Heart right ventricle (tissue), 16 donors: ENCODE results near the gene SLC17A8. TPM values are rescaled to one million over a fixed set of nuclear protein-coding genes. Genes with fewer than 3 reads are reported as not detected.

Experiments used
- ATAC-seq, 8 donors: fragments of 200-7000 bp; cut with Tn5 transposase; one replicate each; pipeline ENCODE4 v1.9.1; 2020; ENCODE audit warnings: mild to moderate bottlenecking in 8 of 8, moderate library complexity in 8 of 8, moderate number of reproducible peaks in 1 of 8
- DNase-seq, 2 donors: peaks; one replicate each; pipeline ENCODE4 v3.0.0-alpha.2; 2020
- H3K27ac ChIP-seq, 10 donors: fragments of 200-600 bp; sonication (generic) in 2 of 10; one replicate each; pipeline versions ENCODE4 v1.5.0 to v1.8.0; 2020 to 2022; ENCODE audit warnings: mild to moderate bottlenecking in 3 of 10
- H3K27me3 ChIP-seq, 7 donors: fragments of 200-600 bp; one replicate each; pipeline ENCODE4 v1.8.0; 2021 to 2022; ENCODE audit warnings: mild to moderate bottlenecking in 2 of 7
- H3K36me3 ChIP-seq, 9 donors: fragments of 200-600 bp; sonication (generic) in 1 of 9; one replicate each; pipeline versions ENCODE4 v1.5.0 to v1.8.0; 2020 to 2022; ENCODE audit warnings: mild to moderate bottlenecking in 2 of 9
- H3K4me1 ChIP-seq, 9 donors: fragments of 200-600 bp; sonication (generic) in 1 of 9; one replicate each; pipeline versions ENCODE4 v1.5.0 to v1.8.0; 2020 to 2022; ENCODE audit warnings: mild to moderate bottlenecking in 4 of 9
- H3K4me3 ChIP-seq, 10 donors: fragments of 200-600 bp; sonication (generic) in 2 of 10; one replicate each; pipeline versions ENCODE4 v1.5.0 to v1.8.0; 2020 to 2022; ENCODE audit warnings: mild to moderate bottlenecking in 7 of 10, moderate library complexity in 2 of 10
- H3K9me3 ChIP-seq, 11 donors: fragments of 200-600 bp in 10 of 11; sonication (generic) in 2 of 11; one replicate each; pipeline versions ENCODE4 v1.5.0 to v1.8.0; 2013 to 2022; ENCODE audit warnings: mild to moderate bottlenecking in 2 of 11, control low read depth in 1 of 11, moderate library complexity in 1 of 11
- CTCF ChIP-seq, 9 donors: fragments of 200-600 bp; sonication (generic) in 2 of 9; IDR thresholded peaks; one replicate each; pipeline versions ENCODE4 v1.5.0 to v1.8.0; 2021 to 2022; ENCODE audit warnings: antibody characterized with exemption in 9 of 9, mild to moderate bottlenecking in 5 of 9, moderate library complexity in 1 of 9
- WGBS, 2 donors: extraction: QIAGEN DNeasy Blood & Tissue Kit; methylation state at CpG; one replicate each; pipeline ENCODE4 v1.1.7; 2013; ENCODE audit warnings: inconsistent platforms in 1 of 2; 5-methylcytosine and 5-hydroxymethylcytosine counted together
- intact Hi-C, 10 donors: fragments of 100-400 bp; cut with DNase I; formaldehyde crosslinking; loops; one replicate each; pipeline versions ENCODE4 v1.11.1 to v1.14.2; 2022
- polyA plus RNA-seq, 2 donors: library from polyadenylated mRNA; stranded (reverse); fragments of 200-250 nt; gene quantifications; one replicate each; pipeline ENCODE4 v1.2.3, GENCODE V29; 2013
- total RNA-seq, 10 donors: library from RNA; stranded (reverse); fragmentation: NEBNext Ultra II Directional in 3 of 10; extraction: Animal tissue kit (Norgen Biotek cat#: 25700) in 3 of 10; gene quantifications; one replicate each; pipeline versions ENCODE4 v1.2.1 to v1.2.4, GENCODE V29; 2021 to 2023
- donor health status: Arrhythmogenic right ventricular cardiomyopathy.
- donor health status: ischemic (EF 13 %, LVEDD 7.1; RV severe dilation, severe dysfunction).
- donor health status: healthy with polysubstance abuse.
- donor health status: DM: no; HTN: yes; CAD: no.
- donor health status: DM: no; HTN: no; CAD: no.
- donor health status: ischemic (EF 25% LVEDD 6.9; RV normal size, moderate dysfunction).
- donor health status: ischemic (EF 25% LVEDD 5.7; RV mildly dilated, moderate dysfunction).
- donor health status: healthy.
- donor health status: DM: yes; HTN: yes; CAD: no.
- donor health status: Ischemic cardiomyopathy.
- donor health status: ischemic (EF 35%, LVEDD 5.7; RV mildly dilated, moderate dysfunction).
- donor health status: nonischemic (EF 11% LVEDD 7.7; RV severe dilation, severe dysfunction).
- donor health status: DM: yes; HTN: yes; CAD: no.
- donor health status: PGD.
- donor health status: ischemic (EF 29% LVEDD 5.4; RV normal size, mild dysfunction).
- donor health status: nonischemic (EF 23%, LVEDD 6.1; RV moderate dilation, normal function).

SLC17A8 gene
- total and polyA plus RNA-seq, 12 donors, result 0.08 to 0.17 TPM; not detected in 10

DNA sequence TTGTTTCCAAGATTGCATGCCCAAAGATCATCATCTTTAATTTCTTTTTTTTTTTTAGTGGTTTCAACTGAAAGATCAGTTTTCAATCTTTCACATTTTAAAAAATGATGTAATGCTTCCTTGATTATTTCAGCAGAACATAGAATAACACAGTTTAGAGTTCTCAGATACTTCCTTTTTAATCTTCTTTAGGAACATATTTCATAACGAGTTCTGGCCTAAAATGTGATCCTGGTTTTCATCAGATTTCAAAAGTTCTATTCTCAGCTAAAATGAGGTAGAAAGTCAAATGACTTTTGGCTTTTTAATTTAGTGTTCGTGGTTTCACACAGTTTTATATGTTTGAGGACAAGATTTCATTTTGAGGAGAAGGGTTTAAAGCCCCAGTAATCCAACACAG lies 76.8 kb downstream of the SLC17A8 start:
- DNase-seq, result no peak
- intact Hi-C loops, result no loop called here
- H3K4me3 ChIP-seq, result no peak overlapping the region
- no peaks in the 10 kb centered on the region for H3K36me3 ChIP-seq
- no peak for TF ChIP-seq CTCF (IDR thresholded peaks at IDR 0.05)
- H3K27ac ChIP-seq, result no peak overlapping the region
- peaks cover 0 to 12% (median 0%) of the 10 kb centered on the region in 9 donors for H3K4me1 ChIP-seq
- WGBS, 2 donors, result 46 to 48% methylated on average over 2 of the region's 2 CpGs
- no peak for ATAC-seq
- H3K27me3 ChIP-seq, result peaks cover 0 to 5% (median 0%) of the 10 kb centered on the region in 7 donors
- peaks cover 0 to 7% (median 0%) of the 10 kb centered on the region in 11 donors for H3K9me3 ChIP-seq

GRCh38 chr12:100434177-100434576 lies 77.3 kb downstream of the SLC17A8 start:
- Histone ChIP-seq H3K9me3 (peaks cover 0 to 7% (median 0%) of the 10 kb centered on the region in 11 donors), H3K27me3 (peaks cover 0 to 5% (median 0%) of the 10 kb centered on the region in 7 donors), H3K4me3 (no peak overlapping the region), H3K27ac (no peak overlapping the region), H3K36me3 (no peaks in the 10 kb centered on the region), H3K4me1 (peaks cover 0 to 12% (median 0%) of the 10 kb centered on the region in 9 donors)
- DNase-seq (no peak), ATAC-seq (no peak)
- intact Hi-C loops, result no loop called here
- no peak for TF ChIP-seq CTCF (IDR thresholded peaks at IDR 0.05)

GRCh38 chr12:100435957-100436356 lies 79.1 kb downstream of the SLC17A8 start:
- Histone ChIP-seq H3K4me1 (peaks cover 0 to 12% (median 0%) of the 10 kb centered on the region in 9 donors), H3K9me3 (peaks cover 0 to 7% (median 0%) of the 10 kb centered on the region in 11 donors), H3K36me3 (no peaks in the 10 kb centered on the region), H3K4me3 (no peak overlapping the region), H3K27me3 (peaks cover 0 to 5% (median 0%) of the 10 kb centered on the region in 7 donors), H3K27ac (no peak overlapping the region)
- 58 to 79% methylated on average over 2 of the region's 2 CpGs for WGBS, 2 donors
- intact Hi-C loops, result no loop called here
- ATAC-seq, result no peak
- DNase-seq, result no peak
- no peak for TF ChIP-seq CTCF (IDR thresholded peaks at IDR 0.05)

GRCh38 chr12:100437038-100437841 lies 80.4 kb downstream of the SLC17A8 start:
- H3K9me3 ChIP-seq, result peaks cover 0 to 7% (median 0%) of the 10 kb centered on the region in 11 donors
- H3K27ac ChIP-seq, result no peak overlapping the region
- H3K4me3 ChIP-seq, result no peak overlapping the region
- no peaks in the 10 kb centered on the region for H3K36me3 ChIP-seq
- H3K27me3 ChIP-seq, result peaks cover 0 to under 1% (median 0%) of the 10 kb centered on the region in 7 donors
- ATAC-seq (no peak), DNase-seq (no peak)
- peaks cover 0 to 12% (median 0%) of the 10 kb centered on the region in 9 donors for H3K4me1 ChIP-seq
- intact Hi-C loops, result no loop called here
- no peak for TF ChIP-seq CTCF (IDR thresholded peaks at IDR 0.05)
- 54 to 58% methylated on average over 6 of the region's 6 CpGs for WGBS, 2 donors
